OCI-LY1 (cell line): ENCODE measurements around the gene BLNK.

Experiments
- EZH2 ChIP-seq: fragments of 200-600 bp; sonication (generic), shearing (Covaris generic); IDR thresholded peaks from 2 replicates; pipeline ENCODE4 v1.8.0; 2017; ENCODE audit warnings: borderline replicate concordance, mixed run types, mild to moderate bottlenecking, antibody characterized with exemption, low read length, moderate library complexity, mixed read lengths
- TF ChIP-seq, protein P1 (sequence below): fragments of 200-600 bp; sonication (generic), shearing (Covaris generic); IDR thresholded peaks from 2 replicates; pipeline ENCODE4 v1.5.1; 2017; ENCODE audit warnings: mild to moderate bottlenecking, antibody characterized with exemption, low read length, moderate library complexity, mixed read lengths

DNA sequence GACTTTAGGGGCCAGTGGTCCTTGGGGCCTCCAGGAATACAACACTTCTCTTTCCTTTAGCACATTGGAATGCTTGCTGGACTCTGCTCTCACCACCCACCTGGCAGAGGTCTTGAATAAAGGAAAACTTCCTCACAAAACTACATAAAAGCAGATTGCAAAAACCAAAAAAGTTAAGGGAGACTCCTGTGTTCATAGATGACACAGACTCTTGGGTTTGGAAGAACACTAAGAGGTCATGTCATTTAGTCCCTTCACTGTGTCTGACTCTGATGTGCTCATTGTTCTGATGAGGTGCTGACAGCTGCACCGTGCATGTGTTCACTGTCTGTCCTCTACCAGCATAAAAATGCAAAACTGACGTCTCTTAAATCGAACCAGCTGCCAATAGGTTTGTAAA, 11.4 kb downstream of the BLNK start:
- TF ChIP-seq, protein P1, sequence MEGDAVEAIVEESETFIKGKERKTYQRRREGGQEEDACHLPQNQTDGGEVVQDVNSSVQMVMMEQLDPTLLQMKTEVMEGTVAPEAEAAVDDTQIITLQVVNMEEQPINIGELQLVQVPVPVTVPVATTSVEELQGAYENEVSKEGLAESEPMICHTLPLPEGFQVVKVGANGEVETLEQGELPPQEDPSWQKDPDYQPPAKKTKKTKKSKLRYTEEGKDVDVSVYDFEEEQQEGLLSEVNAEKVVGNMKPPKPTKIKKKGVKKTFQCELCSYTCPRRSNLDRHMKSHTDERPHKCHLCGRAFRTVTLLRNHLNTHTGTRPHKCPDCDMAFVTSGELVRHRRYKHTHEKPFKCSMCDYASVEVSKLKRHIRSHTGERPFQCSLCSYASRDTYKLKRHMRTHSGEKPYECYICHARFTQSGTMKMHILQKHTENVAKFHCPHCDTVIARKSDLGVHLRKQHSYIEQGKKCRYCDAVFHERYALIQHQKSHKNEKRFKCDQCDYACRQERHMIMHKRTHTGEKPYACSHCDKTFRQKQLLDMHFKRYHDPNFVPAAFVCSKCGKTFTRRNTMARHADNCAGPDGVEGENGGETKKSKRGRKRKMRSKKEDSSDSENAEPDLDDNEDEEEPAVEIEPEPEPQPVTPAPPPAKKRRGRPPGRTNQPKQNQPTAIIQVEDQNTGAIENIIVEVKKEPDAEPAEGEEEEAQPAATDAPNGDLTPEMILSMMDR, result no peak
- no peak for TF ChIP-seq EZH2
